GM06990 (cell line): Measurements from ENCODE around the gene LIMS3.
"Not testable (repeated sequence)": the region's sequence is repeated elsewhere in the genome, so short reads cannot be mapped to it uniquely, and the experiment has no call there.

Experiments used
- DNase-seq: peaks from one replicate; pipeline ENCODE4 v3.0.0-alpha.2; 2011; ENCODE audit not compliant: insufficient read length; ENCODE audit errors: extremely low read depth
- H3K27me3 ChIP-seq: replicated peaks from 2 replicates; pipeline ENCODE4 v1.6.0; 2011; ENCODE audit warnings: low read length; ENCODE audit not compliant: control insufficient read depth, insufficient read depth
- H3K36me3 ChIP-seq: 2 replicates; pipeline ENCODE4 v1.5.1; 2011; ENCODE audit warnings: low read length; ENCODE audit not compliant: control insufficient read depth, insufficient read depth
- H3K4me3 ChIP-seq: replicated peaks from 2 replicates; pipeline ENCODE4 v1.5.1; 2011; ENCODE audit warnings: low read depth, mild to moderate bottlenecking, control low read depth, low read length

The LIMS3 gene

GRCh38 chr2:109950146-109950843, 51.8 kb downstream of the LIMS3 start:
- H3K36me3 ChIP-seq, DNase-seq, H3K27me3 ChIP-seq, H3K4me3 ChIP-seq: not testable (repeated sequence)

GRCh38 chr2:109963942-109964341, 65.5 kb downstream of the LIMS3 start:
- H3K4me3 ChIP-seq, H3K27me3 ChIP-seq, H3K36me3 ChIP-seq, DNase-seq: not testable (repeated sequence)

GRCh38 chr2:109965482-109965881, 67.0 kb downstream of the LIMS3 start:
- not testable (repeated sequence) for H3K27me3 ChIP-seq, H3K4me3 ChIP-seq, H3K36me3 ChIP-seq, DNase-seq

GRCh38 chr2:109966107-109966736, 67.7 kb downstream of the LIMS3 start:
- not testable (repeated sequence) for H3K27me3 ChIP-seq, DNase-seq, H3K36me3 ChIP-seq, H3K4me3 ChIP-seq

GRCh38 chr2:109966858-109967257, 68.4 kb downstream of the LIMS3 start:
- not testable (repeated sequence) for H3K27me3 ChIP-seq, DNase-seq, H3K4me3 ChIP-seq, H3K36me3 ChIP-seq

GRCh38 chr2:109969864-109970263, 71.4 kb downstream of the LIMS3 start:
- not testable (repeated sequence) for H3K4me3 ChIP-seq, DNase-seq, H3K27me3 ChIP-seq, H3K36me3 ChIP-seq

- not testable (repeated sequence) for DNase-seq, H3K4me3 ChIP-seq, H3K36me3 ChIP-seq, H3K27me3 ChIP-seq
Measured at GRCh38 chr2:109971710-109972109, 73.2 kb downstream of the LIMS3 start.
